OCI-M2 (cell line): Measurements from ENCODE around the gene RAB17.

Source experiments
- DNase-seq: peaks from one replicate; lab custom pipeline; 2025; ENCODE audit not compliant: unreplicated experiment; lab: John Stamatoyannopoulos, UW

The RAB17 gene

DNA sequence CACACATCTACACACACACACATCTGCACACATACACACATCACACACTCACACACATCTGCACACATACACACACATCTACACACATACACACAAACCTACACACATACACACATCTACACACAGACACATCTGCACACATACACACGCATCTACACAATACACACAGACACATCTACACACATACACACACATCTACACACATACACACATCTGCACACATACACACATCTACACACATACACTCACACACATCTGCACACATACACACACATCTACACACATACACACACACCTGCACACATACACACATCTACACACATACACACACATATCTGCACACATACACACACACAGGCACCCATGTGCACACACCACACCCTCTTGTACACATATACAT is 24.6 kb downstream of the RAB17 start:
- no peak for DNase-seq

GRCh38 chr2:237564526-237565131 is 25.9 kb downstream of the RAB17 start:
- DNase-seq, result no peak

GRCh38 chr2:237563816-237564215 is 26.7 kb downstream of the RAB17 start:
- no peak for DNase-seq

GRCh38 chr2:237561221-237561620 is 29.3 kb downstream of the RAB17 start:
- no peak for DNase-seq

DNA sequence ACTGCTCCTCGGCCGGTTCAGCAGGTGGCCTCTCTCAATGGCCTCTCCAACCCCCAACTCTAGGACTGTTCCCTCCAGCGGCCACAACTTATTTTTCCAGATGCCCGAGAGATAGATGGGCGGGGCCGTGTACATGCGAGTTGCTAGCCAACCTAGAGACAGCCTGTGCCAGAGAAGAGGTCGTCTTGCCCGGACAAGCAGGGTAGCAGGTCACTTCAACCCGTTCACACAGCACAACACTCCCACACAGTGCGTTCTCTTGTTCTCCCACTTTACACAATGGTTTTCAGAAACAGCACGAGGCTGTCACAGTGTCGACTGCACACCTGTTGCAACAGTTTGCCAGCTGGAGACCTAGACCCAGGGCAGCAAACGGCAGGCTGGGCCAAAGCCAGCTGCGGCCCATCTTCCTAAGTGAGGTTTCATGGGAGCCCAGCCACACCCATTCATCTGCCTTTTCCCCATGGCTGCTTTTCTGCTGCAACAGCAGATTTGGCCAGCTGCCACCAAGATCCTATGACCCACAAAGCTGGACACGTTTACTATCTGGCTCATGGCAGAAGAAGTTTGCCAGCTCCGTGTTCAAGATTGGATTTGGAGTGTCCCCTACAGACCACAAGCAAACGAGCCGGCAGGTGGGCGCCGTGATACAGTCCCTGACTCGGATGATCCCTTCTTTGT is 31.4 kb downstream of the RAB17 start:
- DNase-seq, result no peak

GRCh38 chr2:237557633-237558015 is 32.9 kb downstream of the RAB17 start:
- DNase-seq, result no peak

- no peak for DNase-seq
Observed at GRCh38 chr2:237556773-237557632, 33.5 kb downstream of the RAB17 start.

- DNase-seq, result no peak
Observed at GRCh38 chr2:237555560-237555959, 35.0 kb downstream of the RAB17 start.

GRCh38 chr2:237553948-237554347 is 36.6 kb downstream of the RAB17 start:
- no peak for DNase-seq

- DNase-seq, result no peak
Observed at GRCh38 chr2:237552908-237553307, 37.6 kb downstream of the RAB17 start.

- DNase-seq, result no peak
Observed at GRCh38 chr2:237551071-237551574, 39.4 kb downstream of the RAB17 start.

DNA sequence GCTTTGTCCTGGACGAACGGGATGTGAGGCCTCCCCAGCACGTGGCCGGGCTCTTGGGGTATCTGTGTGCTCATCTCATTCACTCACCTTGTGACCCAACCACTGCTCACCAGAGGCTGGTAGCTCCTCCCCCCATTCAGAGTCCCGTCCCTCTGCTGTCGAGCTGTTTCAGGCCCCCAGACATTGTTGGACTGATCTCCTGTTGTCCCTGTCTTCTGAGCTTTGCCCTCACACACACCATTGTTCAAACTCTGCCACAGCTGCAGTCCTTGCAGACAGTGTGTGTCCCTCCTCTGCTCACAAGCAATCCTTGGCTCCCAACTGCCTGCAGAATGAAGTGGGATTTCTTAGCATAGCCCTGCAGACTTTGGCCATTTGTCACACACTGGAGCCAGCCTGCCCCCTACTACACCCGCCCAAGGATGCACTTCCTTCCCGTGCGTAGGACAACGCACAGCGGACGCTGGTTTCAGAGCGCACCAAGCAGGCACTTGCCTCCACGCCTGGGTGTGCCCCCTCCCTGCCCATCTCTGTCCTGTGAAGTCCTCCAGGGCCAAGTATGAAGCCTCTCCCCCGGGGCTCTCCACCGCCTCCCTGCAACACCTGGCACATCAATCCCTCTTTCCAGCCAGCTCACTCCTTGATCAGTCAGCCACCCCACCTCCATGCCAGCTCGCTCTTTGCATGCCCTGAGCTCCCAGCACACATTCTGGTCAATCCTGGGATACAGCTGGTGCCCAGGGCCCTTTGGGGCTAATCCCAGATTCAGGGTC is 40.7 kb downstream of the RAB17 start:
- DNase-seq, result no peak

- DNase-seq, result no peak
Observed at GRCh38 chr2:237549216-237549615, 41.3 kb downstream of the RAB17 start.

DNA sequence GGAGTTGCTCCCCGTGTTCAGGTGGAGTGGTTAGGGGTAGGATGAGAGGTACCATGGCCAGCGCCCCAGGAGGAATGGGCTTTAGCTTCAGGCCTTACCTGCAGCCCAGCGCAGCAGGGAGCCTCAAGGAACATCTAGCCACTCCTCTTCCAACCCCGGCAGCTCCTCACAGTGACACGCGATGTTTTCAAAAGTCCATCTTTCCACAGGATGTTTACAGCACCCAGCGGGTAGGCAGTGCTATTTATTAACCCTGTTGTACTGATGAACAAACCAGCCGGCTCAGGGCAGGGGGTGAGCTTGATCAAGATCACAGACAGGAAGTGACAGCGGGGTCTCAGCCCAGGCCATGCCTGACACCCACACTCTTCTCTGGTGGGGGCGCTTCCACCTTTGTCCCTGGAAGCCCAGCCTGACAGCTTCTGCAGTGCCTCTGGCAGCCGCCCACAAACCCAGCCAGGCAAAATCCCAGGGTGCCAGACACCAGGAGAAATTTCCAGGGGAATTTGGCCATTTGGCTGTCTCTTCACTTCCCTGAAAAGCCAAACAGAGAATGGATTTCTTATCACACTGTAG is 42.6 kb downstream of the RAB17 start:
- no peak for DNase-seq

- DNase-seq, result no peak
Observed at GRCh38 chr2:237546876-237547395, 43.6 kb downstream of the RAB17 start.

- no peak for DNase-seq
Observed at GRCh38 chr2:237546040-237546875, 44.3 kb downstream of the RAB17 start.

- no peak for DNase-seq
Observed at GRCh38 chr2:237542001-237542704, 48.4 kb downstream of the RAB17 start.

GRCh38 chr2:237541243-237541642 is 49.3 kb downstream of the RAB17 start:
- no peak for DNase-seq

- no peak for DNase-seq
Observed at GRCh38 chr2:237540823-237541222, 49.7 kb downstream of the RAB17 start.
